Measurements from ENCODE around the gene CFAP410.

CFAP410 gene

GRCh38 chr21:44328242-44328895, 10.8 kb downstream of the CFAP410 start:
- Histone ChIP-seq H2AFZ (ENCODE audit: low read length) (no peak overlapping the region), H3K27me3 (replicated peaks; ENCODE audit: insufficient read depth, low read length) (no peaks in the 10 kb centered on the region), H3K4me2 (ENCODE audit: low read depth, low read length) (no peak overlapping the region), H3K4me3 (ENCODE audit: low read length) (no peak overlapping the region), H3K9me3 (replicated peaks; ENCODE audit: insufficient read depth, low read length) (no peaks in the 10 kb centered on the region), H3K36me3 (replicated peaks; ENCODE audit: insufficient read depth, low read length) (no peaks in the 10 kb centered on the region; the same call in 1 of the 2 replicates), H3K9ac (ENCODE audit: low read length) (no peak overlapping the region), H4K20me1 (ENCODE audit: insufficient read depth, low read length) (0 out of 2 replicates have a peak, but pooled peaks cover 7% of the 10 kb centered on the region), H3K79me2 (ENCODE audit: low read length) (no peaks in the 10 kb centered on the region), H3K27ac (ENCODE audit: low read length) (no peak overlapping the region), H3F3A (ENCODE audit: insufficient read depth, low read length) (no peaks in the 10 kb centered on the region), H3K9me2 (replicated peaks; ENCODE audit: insufficient read depth, low read length) (no peaks in the 10 kb centered on the region), H3K4me1 (ENCODE audit: low read length) (no peaks in the 10 kb centered on the region)
- TF ChIP-seq EZH2phosphoT487 (IDR thresholded peaks at IDR 0.05; ENCODE audit: low read length) (no peak), EZH2 (optimal IDR thresholded peaks at IDR 0.05; ENCODE audit: low read depth, low read length) (no peak), CTCF (IDR thresholded peaks at IDR 0.05; ENCODE audit: low read length) (no peak)
- DNase-seq = no peak

- H3F3A ChIP-seq (ENCODE audit: insufficient read depth, low read length) = no peaks in the 10 kb centered on the region
- no peak overlapping the region for H3K9ac ChIP-seq (ENCODE audit: low read length)
- H3K9me2 ChIP-seq (replicated peaks; ENCODE audit: insufficient read depth, low read length) = no peaks in the 10 kb centered on the region
- H3K36me3 ChIP-seq (replicated peaks; ENCODE audit: insufficient read depth, low read length) = no peaks in the 10 kb centered on the region; the same call in 1 of the 2 replicates
- no peak overlapping the region for H3K27ac ChIP-seq (ENCODE audit: low read length)
- H4K20me1 ChIP-seq (ENCODE audit: insufficient read depth, low read length) = 0 out of 2 replicates have a peak, but pooled peaks cover 7% of the 10 kb centered on the region
- no peak for DNase-seq
- H3K27me3 ChIP-seq (replicated peaks; ENCODE audit: insufficient read depth, low read length) = no peaks in the 10 kb centered on the region
- H3K79me2 ChIP-seq (ENCODE audit: low read length) = no peaks in the 10 kb centered on the region
- no peak overlapping the region for H3K4me3 ChIP-seq (ENCODE audit: low read length)
- H3K4me2 ChIP-seq (ENCODE audit: low read depth, low read length) = no peak overlapping the region
- H3K9me3 ChIP-seq (replicated peaks; ENCODE audit: insufficient read depth, low read length) = no peaks in the 10 kb centered on the region
- no peak overlapping the region for H2AFZ ChIP-seq (ENCODE audit: low read length)
- no peaks in the 10 kb centered on the region for H3K4me1 ChIP-seq (ENCODE audit: low read length)
- TF ChIP-seq CTCF (IDR thresholded peaks at IDR 0.05; ENCODE audit: low read length) = no peak
- TF ChIP-seq EZH2 (optimal IDR thresholded peaks at IDR 0.05; ENCODE audit: low read depth, low read length) = no peak
- no peak for TF ChIP-seq EZH2phosphoT487 (IDR thresholded peaks at IDR 0.05; ENCODE audit: low read length)
Observed at GRCh38 chr21:44327603-44327974, 11.6 kb downstream of the CFAP410 start.

- Histone ChIP-seq H4K20me1 (ENCODE audit: insufficient read depth, low read length) (0 out of 2 replicates have a peak, but pooled peaks cover 7% of the 10 kb centered on the region), H3K9me3 (replicated peaks; ENCODE audit: insufficient read depth, low read length) (no peaks in the 10 kb centered on the region), H3K4me2 (ENCODE audit: low read depth, low read length) (no peak overlapping the region), H3K36me3 (replicated peaks; ENCODE audit: insufficient read depth, low read length) (no peaks in the 10 kb centered on the region; the same call in 1 of the 2 replicates), H3K27me3 (replicated peaks; ENCODE audit: insufficient read depth, low read length) (no peaks in the 10 kb centered on the region), H2AFZ (ENCODE audit: low read length) (no peak overlapping the region), H3F3A (ENCODE audit: insufficient read depth, low read length) (no peaks in the 10 kb centered on the region), H3K27ac (ENCODE audit: low read length) (no peak overlapping the region), H3K9ac (ENCODE audit: low read length) (no peak overlapping the region), H3K4me3 (ENCODE audit: low read length) (no peak overlapping the region), H3K9me2 (replicated peaks; ENCODE audit: insufficient read depth, low read length) (no peaks in the 10 kb centered on the region), H3K79me2 (ENCODE audit: low read length) (no peaks in the 10 kb centered on the region), H3K4me1 (ENCODE audit: low read length) (no peaks in the 10 kb centered on the region)
- DNase-seq = no peak
- TF ChIP-seq EZH2 (optimal IDR thresholded peaks at IDR 0.05; ENCODE audit: low read depth, low read length) = no peak
- no peak for TF ChIP-seq EZH2phosphoT487 (IDR thresholded peaks at IDR 0.05; ENCODE audit: low read length)
- no peak for TF ChIP-seq CTCF (IDR thresholded peaks at IDR 0.05; ENCODE audit: low read length)
Observed at GRCh38 chr21:44326716-44327602, 12.2 kb downstream of the CFAP410 start.

All from MM.1S (cell line).